Fibroblast of lung (primary cell): ENCODE measurements around the gene CELF2. TPM values are rescaled to one million over a fixed set of nuclear protein-coding genes. Genes with fewer than 3 reads are reported as not detected.

Source experiments
- DNase-seq, 2 donors: peaks; one replicate each; pipeline versions ENCODE4 v3.0.0 to v3.0.0-alpha.2; 2010; ENCODE audit warnings: low read depth in 2 of 2
- H2AFZ ChIP-seq: 2 replicates; pipeline ENCODE4 v1.5.1; 2012; ENCODE audit warnings: low read length, control low read depth, inconsistent platforms
- H3K27ac ChIP-seq: 2 replicates; pipeline ENCODE4 v1.5.1; 2011; ENCODE audit warnings: low read length, control low read depth; ENCODE audit not compliant: insufficient read depth
- H3K27me3 ChIP-seq: 2 replicates; pipeline ENCODE4 v1.5.1; 2011; ENCODE audit warnings: mild to moderate bottlenecking, low read length; ENCODE audit not compliant: control insufficient read depth, insufficient read depth
- H3K36me3 ChIP-seq: 2 replicates; pipeline ENCODE4 v1.5.1; 2011; ENCODE audit warnings: low read length; ENCODE audit not compliant: control insufficient read depth, insufficient read depth
- H3K4me1 ChIP-seq: 2 replicates; pipeline ENCODE4 v1.5.1; 2011; ENCODE audit warnings: low read length; ENCODE audit not compliant: control insufficient read depth, insufficient read depth; ENCODE audit errors: extremely low read depth
- H3K4me2 ChIP-seq: 2 replicates; pipeline ENCODE4 v1.5.1; 2011; ENCODE audit warnings: low read length, control low read depth; ENCODE audit not compliant: insufficient read depth; ENCODE audit errors: extremely low read depth
- H3K4me3 ChIP-seq, 4 experiments: fragments of 200-600 bp in 1 of 4; sonication (generic) in 1 of 4; replicated peaks in 1 of 4; 2 replicates each; pipeline ENCODE4 v1.5.1; 2011 to 2016; ENCODE audit warnings: low read length in 4 of 4, low read depth in 3 of 4, mild to moderate bottlenecking in 3 of 4, control low read depth in 2 of 4, inconsistent platforms in 1 of 4, mixed read lengths in 1 of 4; ENCODE audit not compliant: insufficient read depth in 1 of 4; ENCODE audit errors: control extremely low read depth in 1 of 4
- H3K79me2 ChIP-seq: 2 replicates; pipeline ENCODE4 v1.5.1; 2012; ENCODE audit warnings: mild to moderate bottlenecking, low read length, inconsistent platforms; ENCODE audit not compliant: control insufficient read depth, insufficient read depth
- H3K9ac ChIP-seq: 2 replicates; pipeline ENCODE4 v1.5.1; 2011; ENCODE audit warnings: mild to moderate bottlenecking, low read length, control low read depth; ENCODE audit not compliant: insufficient read depth
- H3K9me3 ChIP-seq: 2 replicates; pipeline ENCODE4 v1.5.1; 2012; ENCODE audit warnings: low read depth, low read length; ENCODE audit not compliant: control insufficient read depth, insufficient read depth
- H4K20me1 ChIP-seq: 2 replicates; pipeline ENCODE4 v1.5.1; 2011; ENCODE audit warnings: low read length; ENCODE audit not compliant: control insufficient read depth, insufficient read depth; ENCODE audit errors: extremely low read depth
- CTCF ChIP-seq, 2 donors: IDR thresholded peaks in 1 of 2; conservative IDR thresholded peaks in 1 of 2; 1 replicate in 1 of 2; 2 replicates in 1 of 2; pipeline ENCODE4 v1.5.1; 2011 to 2012; ENCODE audit warnings: low read length in 2 of 2, control low read depth in 1 of 2, inconsistent platforms in 1 of 2, low read depth in 1 of 2, mild to moderate bottlenecking in 1 of 2
- EZH2 ChIP-seq: IDR thresholded peaks from 2 replicates; pipeline ENCODE4 v1.5.1; 2012; ENCODE audit warnings: low read length, control low read depth, mild to moderate bottlenecking; ENCODE audit errors: missing control alignments
- polyA plus RNA-seq, 2 donors: library from polyadenylated mRNA; depleted of rRNA in 1 of 2; stranded (reverse) in 1 of 2; unstranded in 1 of 2; fragments of >200 nt; gene quantifications; 2 replicates each; pipeline ENCODE4 v1.2.1, GENCODE V29; 2011 to 2012; ENCODE audit warnings: missing spikeins in 1 of 2
- total RNA-seq: library from RNA; depleted of rRNA; stranded (reverse); fragments of >200 nt; gene quantifications from 2 replicates; pipeline ENCODE4 v1.2.1, GENCODE V29; 2014

Gene CELF2
- total and polyA plus RNA-seq, 2 donors (not counting 1 experiment from before 2014, with no cell fraction given) = 16.9 to 25.1 TPM

DNA sequence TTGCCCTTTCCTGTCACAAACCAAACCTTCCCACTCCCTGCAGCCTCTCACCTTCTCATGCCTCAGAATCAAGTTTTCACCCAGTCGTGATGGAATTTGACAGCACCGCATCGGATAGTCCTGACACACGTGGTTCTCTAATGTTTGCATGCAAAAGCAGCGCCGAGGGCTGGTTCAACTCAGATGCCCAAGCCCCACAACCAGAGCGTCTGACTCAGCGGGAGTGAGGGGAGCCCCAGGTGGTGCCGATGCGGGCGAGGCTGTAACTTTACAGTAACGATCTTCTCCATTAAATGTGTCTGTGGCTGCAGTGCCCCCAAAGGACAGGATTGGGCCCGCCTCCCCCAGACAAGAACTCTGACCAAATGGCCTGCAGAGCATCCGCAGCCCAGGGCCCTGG is 284.5 kb downstream of the CELF2 start:
- Histone ChIP-seq H4K20me1 (no peaks in the 10 kb centered on the region), H3K27ac (no peak overlapping the region), H3K27me3 (no peaks in the 10 kb centered on the region), H3K79me2 (no peaks in the 10 kb centered on the region), H2AFZ (no peak overlapping the region), H3K4me3 (no peak overlapping the region), H3K4me2 (no peak overlapping the region), H3K4me1 (no peaks in the 10 kb centered on the region), H3K36me3 (no peaks in the 10 kb centered on the region), H3K9me3 (no peaks in the 10 kb centered on the region), H3K9ac (no peak overlapping the region)
- TF ChIP-seq EZH2 = no peak
- TF ChIP-seq CTCF (conservative IDR thresholded peaks at IDR 0.05 in 1 of 2, IDR thresholded peaks at IDR 0.05 in 1 of 2; ENCODE audit: low read depth in 1 of 2, low read length in 2 of 2) = no peak
- no peak for DNase-seq

- Histone ChIP-seq H3K9me3 (no peaks in the 10 kb centered on the region), H4K20me1 (no peaks in the 10 kb centered on the region), H3K4me2 (no peak overlapping the region), H3K4me1 (no peaks in the 10 kb centered on the region), H3K9ac (no peak overlapping the region), H3K79me2 (no peaks in the 10 kb centered on the region), H3K36me3 (no peaks in the 10 kb centered on the region), H3K4me3 (no peak overlapping the region), H2AFZ (no peak overlapping the region), H3K27ac (no peak overlapping the region), H3K27me3 (no peaks in the 10 kb centered on the region)
- TF ChIP-seq CTCF (conservative IDR thresholded peaks at IDR 0.05 in 1 of 2, IDR thresholded peaks at IDR 0.05 in 1 of 2; ENCODE audit: low read depth in 1 of 2, low read length in 2 of 2) = no peak
- no peak for TF ChIP-seq EZH2
- DNase-seq = peak in 1 of 2 donors; percentile 7
Measured at GRCh38 chr10:11303361-11304170, 285.9 kb downstream of the CELF2 start.

DNA sequence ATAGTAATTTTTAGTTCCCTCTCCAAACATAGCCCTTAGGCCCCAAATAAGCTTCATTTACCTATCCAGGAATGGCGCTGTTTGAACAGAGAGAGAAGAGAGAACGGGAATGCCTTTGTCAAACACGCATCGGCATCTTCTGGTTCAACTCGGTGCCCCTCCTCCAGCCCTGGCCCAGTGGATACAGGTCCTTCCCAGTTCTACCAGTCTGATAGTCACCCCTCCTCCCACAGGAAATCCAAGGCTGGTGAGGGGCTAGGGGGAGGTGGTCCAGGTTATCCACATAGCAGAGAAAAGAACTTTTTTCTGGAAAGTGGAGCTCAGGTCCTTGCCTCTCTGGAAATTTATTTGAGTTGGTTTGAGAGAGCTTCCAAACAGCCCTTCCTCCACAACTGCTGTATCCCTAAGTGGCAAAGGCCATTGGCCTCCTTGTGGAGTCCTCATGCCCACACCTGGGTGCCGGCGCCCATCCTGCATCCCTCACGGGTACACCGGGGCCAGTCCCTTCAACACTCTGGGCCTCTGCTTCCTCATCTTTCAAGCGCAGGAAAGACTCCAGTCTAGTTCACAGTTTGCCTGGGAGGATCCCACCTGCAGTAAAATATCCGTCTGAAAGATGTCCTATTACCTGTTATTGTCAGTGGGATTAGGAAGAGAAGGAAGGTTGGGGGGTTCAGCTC is 287.4 kb downstream of the CELF2 start:
- Histone ChIP-seq H3K4me1 (no peaks in the 10 kb centered on the region), H3K36me3 (no peaks in the 10 kb centered on the region), H3K4me2 (no peak overlapping the region), H3K79me2 (no peaks in the 10 kb centered on the region), H3K27me3 (no peaks in the 10 kb centered on the region), H3K4me3 (no peak overlapping the region), H2AFZ (no peak overlapping the region), H4K20me1 (no peaks in the 10 kb centered on the region), H3K9me3 (no peaks in the 10 kb centered on the region), H3K9ac (no peak overlapping the region), H3K27ac (no peak overlapping the region)
- TF ChIP-seq CTCF (conservative IDR thresholded peaks at IDR 0.05 in 1 of 2, IDR thresholded peaks at IDR 0.05 in 1 of 2; ENCODE audit: low read depth in 1 of 2, low read length in 2 of 2) (no peak), EZH2 (no peak)
- no peak for DNase-seq
